Measurements from ENCODE around the gene HIPK2.

GRCh38 chr7:139694389-139694676, 83.5 kb downstream of the HIPK2 start:
- TF ChIP-seq, protein P1, sequence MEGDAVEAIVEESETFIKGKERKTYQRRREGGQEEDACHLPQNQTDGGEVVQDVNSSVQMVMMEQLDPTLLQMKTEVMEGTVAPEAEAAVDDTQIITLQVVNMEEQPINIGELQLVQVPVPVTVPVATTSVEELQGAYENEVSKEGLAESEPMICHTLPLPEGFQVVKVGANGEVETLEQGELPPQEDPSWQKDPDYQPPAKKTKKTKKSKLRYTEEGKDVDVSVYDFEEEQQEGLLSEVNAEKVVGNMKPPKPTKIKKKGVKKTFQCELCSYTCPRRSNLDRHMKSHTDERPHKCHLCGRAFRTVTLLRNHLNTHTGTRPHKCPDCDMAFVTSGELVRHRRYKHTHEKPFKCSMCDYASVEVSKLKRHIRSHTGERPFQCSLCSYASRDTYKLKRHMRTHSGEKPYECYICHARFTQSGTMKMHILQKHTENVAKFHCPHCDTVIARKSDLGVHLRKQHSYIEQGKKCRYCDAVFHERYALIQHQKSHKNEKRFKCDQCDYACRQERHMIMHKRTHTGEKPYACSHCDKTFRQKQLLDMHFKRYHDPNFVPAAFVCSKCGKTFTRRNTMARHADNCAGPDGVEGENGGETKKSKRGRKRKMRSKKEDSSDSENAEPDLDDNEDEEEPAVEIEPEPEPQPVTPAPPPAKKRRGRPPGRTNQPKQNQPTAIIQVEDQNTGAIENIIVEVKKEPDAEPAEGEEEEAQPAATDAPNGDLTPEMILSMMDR (IDR thresholded peaks at IDR 0.05; ENCODE audit: low read length), result no peak
- no peak for TF ChIP-seq EZH2 (IDR thresholded peaks at IDR 0.05; ENCODE audit: borderline replicate concordance, low read length)

Measured in OCI-LY1 (cell line).